ENCODE results near the gene OSBPL5.

The OSBPL5 gene

DNA sequence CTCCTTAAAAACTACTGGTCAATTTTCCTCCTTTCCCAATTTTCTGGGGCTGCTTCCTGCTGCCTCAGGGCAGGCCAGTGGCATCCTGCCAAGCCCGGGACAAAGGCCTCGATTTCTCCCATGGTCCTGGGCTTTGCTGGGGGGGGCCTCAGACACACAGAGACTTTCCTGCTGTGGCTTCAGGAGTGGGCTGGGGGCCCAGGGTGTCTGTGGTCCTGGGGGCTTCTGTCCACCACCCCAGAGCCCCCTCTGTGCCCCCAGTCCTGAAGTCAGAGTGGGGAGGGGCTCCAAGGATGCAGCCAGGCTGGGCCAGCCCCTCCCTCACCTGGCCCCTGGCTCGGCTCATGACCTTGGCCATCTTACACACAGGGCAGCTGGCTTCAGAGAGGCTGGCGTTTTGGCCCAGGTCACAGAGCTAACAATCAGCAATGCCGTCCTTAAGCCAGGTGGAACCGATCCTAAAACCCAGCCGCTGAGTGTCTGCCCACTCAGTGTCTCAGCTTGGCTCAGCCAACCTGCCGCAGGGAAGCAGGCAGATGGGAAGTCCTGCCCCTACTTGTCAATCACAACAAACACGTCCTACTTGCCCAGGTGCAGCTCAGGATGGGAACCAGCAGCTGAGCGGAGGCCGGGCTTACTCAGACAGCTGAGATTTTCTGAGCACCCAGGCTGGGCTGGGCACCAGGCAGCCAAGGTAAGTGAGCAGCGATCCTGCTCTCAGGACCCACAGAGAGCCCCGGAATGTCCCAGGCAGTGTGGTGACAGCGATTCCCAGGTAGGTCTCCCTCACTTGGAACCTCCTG lies 34.6 kb downstream of the OSBPL5 start:
- no peak overlapping the region for H3K4me3 Mint-ChIP-seq
- H3K4me1 Mint-ChIP-seq: peaks cover 12% of the 10 kb centered on the region
- ATAC-seq: no peak
- no peaks in the 10 kb centered on the region for H3K27me3 Mint-ChIP-seq
- no peaks in the 10 kb centered on the region for H3K9me3 Mint-ChIP-seq
- no peak for DNase-seq
- peak overlapping the region in 1 of 2 donors; percentile 42 for H3K27ac Mint-ChIP-seq

GRCh38 chr11:3129591-3130268 lies 35.4 kb downstream of the OSBPL5 start:
- Mint-ChIP-seq H3K9me3 (no peaks in the 10 kb centered on the region), H3K4me3 (no peak overlapping the region), H3K27me3 (no peaks in the 10 kb centered on the region), H3K4me1 (peaks cover 6% of the 10 kb centered on the region), H3K27ac (peak overlapping the region in 1 of 2 donors; percentile 42)
- no peak for DNase-seq
- no peak for ATAC-seq

DNA sequence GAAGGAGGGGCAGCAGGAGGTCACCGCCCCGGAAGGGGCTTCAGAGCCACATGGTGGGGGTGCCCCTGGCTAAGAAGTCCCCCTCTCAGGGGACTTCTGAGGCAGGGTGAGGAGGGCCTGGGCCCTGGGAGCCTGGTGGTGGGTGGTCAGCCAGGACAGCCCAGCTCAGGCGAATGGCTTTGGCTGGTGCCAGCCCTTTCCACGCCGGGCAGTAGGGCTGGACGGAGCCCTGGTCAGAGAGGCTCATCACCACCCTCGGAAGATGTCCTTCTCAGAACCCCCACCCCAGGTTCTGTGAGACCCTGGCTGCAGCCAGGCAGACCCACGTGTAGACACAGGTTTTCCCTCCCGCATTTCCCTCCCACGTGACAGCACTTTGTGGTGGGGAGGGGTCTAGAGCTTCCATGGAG lies 35.9 kb downstream of the OSBPL5 start:
- H3K9me3 Mint-ChIP-seq: no peaks in the 10 kb centered on the region
- H3K4me1 Mint-ChIP-seq: peaks cover 6% of the 10 kb centered on the region
- H3K27ac Mint-ChIP-seq: no peak overlapping the region
- no peak overlapping the region for H3K4me3 Mint-ChIP-seq
- ATAC-seq: no peak
- DNase-seq: no peak
- no peaks in the 10 kb centered on the region for H3K27me3 Mint-ChIP-seq

GRCh38 chr11:3128356-3129180 lies 36.5 kb downstream of the OSBPL5 start:
- Mint-ChIP-seq H3K4me3 (no peak overlapping the region), H3K27me3 (no peaks in the 10 kb centered on the region), H3K9me3 (no peaks in the 10 kb centered on the region), H3K4me1 (peaks cover 3% of the 10 kb centered on the region), H3K27ac (peak overlapping the region in 1 of 2 donors; percentile 83)
- ATAC-seq: no peak
- no peak for DNase-seq

- Mint-ChIP-seq H3K27ac (peak overlapping the region in 1 of 2 donors; percentile 83), H3K4me1 (no peaks in the 10 kb centered on the region), H3K4me3 (no peak overlapping the region), H3K27me3 (no peaks in the 10 kb centered on the region), H3K9me3 (no peaks in the 10 kb centered on the region)
- DNase-seq (no peak), ATAC-seq (no peak)
Observed at GRCh38 chr11:3127706-3128355, 37.3 kb downstream of the OSBPL5 start.

DNA sequence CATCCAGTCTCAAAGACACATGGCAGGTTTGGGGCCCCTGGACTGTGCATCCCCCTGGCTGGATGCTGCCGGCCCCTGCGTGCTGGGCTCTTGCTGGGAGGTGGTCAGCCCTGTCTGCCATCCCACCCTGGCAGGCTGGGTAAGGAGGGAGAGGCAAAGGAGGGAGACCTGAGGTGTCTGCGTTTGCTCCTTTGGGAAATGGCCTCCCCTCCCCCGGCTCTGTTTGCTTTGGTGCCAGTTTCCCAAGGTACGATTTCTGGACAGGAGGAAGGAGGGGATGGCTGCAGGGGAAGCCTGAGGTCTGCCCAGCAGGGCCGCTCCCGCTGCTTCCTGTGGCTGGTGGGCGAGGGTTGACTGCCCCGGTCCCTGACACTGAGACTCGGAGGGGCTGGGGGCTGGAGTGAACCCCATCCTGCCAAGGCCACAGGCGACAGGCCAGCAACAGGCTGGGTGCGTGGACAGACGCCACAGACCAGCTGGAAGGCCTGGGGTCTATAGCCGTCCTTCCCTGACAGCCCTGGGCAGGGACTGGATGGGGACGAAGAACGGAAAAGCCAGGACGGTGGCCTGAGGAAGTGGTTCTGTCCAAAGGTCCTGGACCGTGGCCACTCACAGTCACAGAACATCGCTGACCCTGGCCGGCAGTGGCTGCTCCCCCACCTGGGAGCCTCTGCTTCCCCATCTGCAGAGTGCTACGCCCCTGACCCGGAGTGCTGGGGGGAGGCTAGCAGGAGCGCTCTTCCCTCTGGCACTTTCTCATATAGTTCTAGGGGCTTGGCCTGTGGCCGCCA lies 38.0 kb downstream of the OSBPL5 start:
- ATAC-seq (no peak), DNase-seq (no peak)
- Mint-ChIP-seq H3K27ac (no peak overlapping the region), H3K9me3 (no peaks in the 10 kb centered on the region), H3K27me3 (no peaks in the 10 kb centered on the region), H3K4me1 (no peaks in the 10 kb centered on the region), H3K4me3 (no peak overlapping the region)

DNA sequence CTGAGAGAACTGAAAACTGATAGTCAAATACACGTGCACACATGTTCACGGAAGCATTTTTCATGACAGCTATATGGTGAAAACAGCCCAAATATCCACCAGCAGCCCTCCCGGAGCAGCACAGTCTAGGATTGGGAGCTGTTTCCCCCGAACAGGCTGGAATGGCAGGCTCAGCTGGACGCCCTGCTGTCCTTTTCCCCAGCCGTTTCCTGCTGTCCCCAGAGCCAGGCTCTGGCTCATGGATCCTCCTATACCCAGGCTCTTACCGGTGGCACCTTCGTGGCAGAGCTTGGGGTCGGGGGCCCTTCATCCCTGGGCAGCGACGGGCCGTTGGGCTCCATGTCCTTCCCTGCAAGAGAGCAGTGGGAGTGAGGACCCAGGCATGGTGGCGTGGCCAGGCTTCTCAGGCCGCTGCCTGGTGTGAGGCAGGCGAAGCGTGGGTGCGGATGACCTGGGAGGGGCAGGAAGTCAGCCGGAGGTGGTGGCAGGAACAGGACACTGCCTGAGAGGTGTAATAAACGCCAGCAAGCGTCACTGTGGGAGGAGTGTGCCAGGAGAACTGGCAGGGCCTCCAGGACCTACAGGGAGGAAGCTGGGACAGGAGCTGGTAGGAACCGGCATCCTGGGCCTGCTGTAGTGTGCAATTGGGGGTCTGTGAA lies 38.8 kb downstream of the OSBPL5 start:
- Mint-ChIP-seq H3K27me3 (no peaks in the 10 kb centered on the region), H3K4me1 (no peaks in the 10 kb centered on the region), H3K4me3 (no peak overlapping the region), H3K27ac (no peak overlapping the region), H3K9me3 (no peaks in the 10 kb centered on the region)
- DNase-seq (no peak), ATAC-seq (no peak)

- H3K4me1 Mint-ChIP-seq: no peaks in the 10 kb centered on the region
- no peak overlapping the region for H3K27ac Mint-ChIP-seq
- H3K9me3 Mint-ChIP-seq: no peaks in the 10 kb centered on the region
- no peaks in the 10 kb centered on the region for H3K27me3 Mint-ChIP-seq
- no peak for DNase-seq
- no peak for ATAC-seq
- no peak overlapping the region for H3K4me3 Mint-ChIP-seq
Observed at GRCh38 chr11:3124821-3125220, 40.3 kb downstream of the OSBPL5 start.

GRCh38 chr11:3123761-3124733 lies 41.1 kb downstream of the OSBPL5 start:
- peak overlapping the region in 1 of 2 donors; percentile 54 for H3K27ac Mint-ChIP-seq
- no peaks in the 10 kb centered on the region for H3K9me3 Mint-ChIP-seq
- no peaks in the 10 kb centered on the region for H3K27me3 Mint-ChIP-seq
- no peaks in the 10 kb centered on the region for H3K4me1 Mint-ChIP-seq
- no peak overlapping the region for H3K4me3 Mint-ChIP-seq
- DNase-seq: no peak
- no peak for ATAC-seq

DNA sequence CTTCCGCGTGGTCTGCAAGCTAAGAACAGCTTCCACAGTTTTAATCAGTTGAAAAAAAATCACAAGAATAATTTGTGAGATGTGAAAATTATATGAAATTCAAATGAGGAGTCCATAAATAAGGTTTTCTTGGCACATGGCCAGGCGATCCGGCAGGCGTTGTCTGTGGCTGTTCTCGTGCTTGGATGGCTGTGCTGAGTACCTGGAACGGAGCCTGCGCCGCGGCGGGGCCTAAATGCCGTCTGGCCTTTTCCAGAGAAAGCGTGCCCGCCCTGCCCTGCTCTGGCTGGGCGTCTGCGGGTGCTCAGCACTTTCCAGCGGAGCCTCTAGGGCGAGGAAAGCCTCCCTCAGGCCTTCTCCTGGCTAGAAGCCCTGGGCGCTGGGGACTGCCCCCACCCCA lies 41.8 kb downstream of the OSBPL5 start:
- H3K4me3 Mint-ChIP-seq: no peak overlapping the region
- no peaks in the 10 kb centered on the region for H3K4me1 Mint-ChIP-seq
- no peak for ATAC-seq
- no peak for DNase-seq
- H3K9me3 Mint-ChIP-seq: no peaks in the 10 kb centered on the region
- no peaks in the 10 kb centered on the region for H3K27me3 Mint-ChIP-seq
- no peak overlapping the region for H3K27ac Mint-ChIP-seq

- Mint-ChIP-seq H3K27ac (no peak overlapping the region), H3K9me3 (no peaks in the 10 kb centered on the region), H3K27me3 (no peaks in the 10 kb centered on the region), H3K4me1 (no peaks in the 10 kb centered on the region), H3K4me3 (no peak overlapping the region)
- DNase-seq (no peak), ATAC-seq (no peak)
Observed at GRCh38 chr11:3122775-3123201, 42.3 kb downstream of the OSBPL5 start.

GRCh38 chr11:3121931-3122774 lies 43.0 kb downstream of the OSBPL5 start:
- no peaks in the 10 kb centered on the region for H3K9me3 Mint-ChIP-seq
- no peaks in the 10 kb centered on the region for H3K27me3 Mint-ChIP-seq
- no peak overlapping the region for H3K27ac Mint-ChIP-seq
- no peak overlapping the region for H3K4me3 Mint-ChIP-seq
- ATAC-seq (no peak), DNase-seq (no peak)
- no peaks in the 10 kb centered on the region for H3K4me1 Mint-ChIP-seq

DNA sequence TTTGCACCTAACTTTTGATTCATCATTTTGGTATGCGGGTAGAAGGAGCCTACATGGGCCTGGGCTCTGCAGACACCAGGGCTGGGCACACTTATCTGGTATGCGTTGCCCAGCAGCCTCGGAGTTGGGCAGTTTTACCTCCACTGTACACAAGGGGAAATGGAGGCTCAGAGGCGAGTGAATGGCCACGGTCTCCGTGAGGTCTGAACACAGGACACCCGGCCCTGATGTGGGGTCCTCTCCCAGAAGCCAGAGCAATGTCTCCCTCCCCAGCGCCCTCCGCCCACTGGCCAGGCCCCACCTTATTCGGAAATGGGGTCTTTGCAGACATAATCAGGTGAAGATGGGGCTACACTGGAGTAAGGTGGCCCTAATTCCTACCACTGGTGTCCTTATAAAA lies 43.7 kb downstream of the OSBPL5 start:
- ATAC-seq (no peak), DNase-seq (no peak)
- Mint-ChIP-seq H3K4me3 (no peak overlapping the region), H3K27ac (no peak overlapping the region), H3K9me3 (no peaks in the 10 kb centered on the region), H3K27me3 (no peaks in the 10 kb centered on the region), H3K4me1 (no peaks in the 10 kb centered on the region)

Measured in stimulated activated naive CD8-positive, alpha-beta T cell treated with anti-CD3 and anti-CD28 coated beads, Interleukin-15, amount 100 ng/mL, for 72 hours (primary cell).